GM12874 (cell line): ENCODE measurements around the gene LTO1.

ENCODE experiments used
- TF ChIP-seq, protein P1 (sequence below): IDR thresholded peaks from 2 replicates; pipeline ENCODE4 v1.5.1; 2011; ENCODE audit warnings: low read depth, mild to moderate bottlenecking, control low read depth, low read length, moderate library complexity; ENCODE audit not compliant: insufficient read depth

The LTO1 gene

DNA sequence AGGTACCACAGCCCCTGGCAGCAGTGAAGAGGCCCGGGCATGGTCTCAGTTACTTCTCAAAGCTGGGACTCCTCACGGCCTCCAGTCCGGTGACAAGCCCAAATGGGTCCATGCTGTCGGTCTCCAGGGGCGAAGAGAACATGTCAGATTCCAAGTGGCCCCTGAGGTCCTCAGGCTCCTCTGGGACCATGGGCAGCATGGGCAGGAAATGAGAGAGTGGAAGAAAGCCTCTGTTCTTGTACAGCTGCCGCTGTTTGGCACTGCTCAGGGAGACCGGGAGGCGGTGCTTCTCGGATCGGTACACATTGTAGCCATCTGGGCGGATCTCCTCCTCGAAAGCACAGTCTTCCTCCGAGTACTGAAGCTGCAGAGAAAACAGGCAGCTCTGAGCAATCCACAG is 24.1 kb upstream of the LTO1 start:
- TF ChIP-seq, protein P1, sequence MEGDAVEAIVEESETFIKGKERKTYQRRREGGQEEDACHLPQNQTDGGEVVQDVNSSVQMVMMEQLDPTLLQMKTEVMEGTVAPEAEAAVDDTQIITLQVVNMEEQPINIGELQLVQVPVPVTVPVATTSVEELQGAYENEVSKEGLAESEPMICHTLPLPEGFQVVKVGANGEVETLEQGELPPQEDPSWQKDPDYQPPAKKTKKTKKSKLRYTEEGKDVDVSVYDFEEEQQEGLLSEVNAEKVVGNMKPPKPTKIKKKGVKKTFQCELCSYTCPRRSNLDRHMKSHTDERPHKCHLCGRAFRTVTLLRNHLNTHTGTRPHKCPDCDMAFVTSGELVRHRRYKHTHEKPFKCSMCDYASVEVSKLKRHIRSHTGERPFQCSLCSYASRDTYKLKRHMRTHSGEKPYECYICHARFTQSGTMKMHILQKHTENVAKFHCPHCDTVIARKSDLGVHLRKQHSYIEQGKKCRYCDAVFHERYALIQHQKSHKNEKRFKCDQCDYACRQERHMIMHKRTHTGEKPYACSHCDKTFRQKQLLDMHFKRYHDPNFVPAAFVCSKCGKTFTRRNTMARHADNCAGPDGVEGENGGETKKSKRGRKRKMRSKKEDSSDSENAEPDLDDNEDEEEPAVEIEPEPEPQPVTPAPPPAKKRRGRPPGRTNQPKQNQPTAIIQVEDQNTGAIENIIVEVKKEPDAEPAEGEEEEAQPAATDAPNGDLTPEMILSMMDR: no peak

DNA sequence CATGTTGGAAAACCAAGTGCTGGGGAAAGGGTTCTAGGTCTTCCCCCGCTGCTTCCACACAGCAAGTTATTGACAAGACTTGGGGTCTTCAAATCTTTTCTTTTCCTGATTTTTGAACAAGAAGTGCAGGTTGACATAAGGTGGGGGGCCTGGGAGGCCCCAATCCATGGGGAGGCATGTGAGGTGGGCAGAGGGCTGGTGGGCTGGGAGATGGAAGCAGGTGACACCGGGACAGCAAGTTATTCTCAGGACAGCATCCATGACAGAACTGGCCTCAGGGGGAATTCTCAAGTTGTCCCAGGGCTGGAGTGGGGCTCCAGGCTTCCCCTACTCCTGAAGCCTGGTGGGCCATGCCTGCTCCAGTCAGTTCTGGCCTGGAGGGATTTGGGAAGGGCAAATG is 23.2 kb upstream of the LTO1 start:
- TF ChIP-seq, protein P1: no peak

DNA sequence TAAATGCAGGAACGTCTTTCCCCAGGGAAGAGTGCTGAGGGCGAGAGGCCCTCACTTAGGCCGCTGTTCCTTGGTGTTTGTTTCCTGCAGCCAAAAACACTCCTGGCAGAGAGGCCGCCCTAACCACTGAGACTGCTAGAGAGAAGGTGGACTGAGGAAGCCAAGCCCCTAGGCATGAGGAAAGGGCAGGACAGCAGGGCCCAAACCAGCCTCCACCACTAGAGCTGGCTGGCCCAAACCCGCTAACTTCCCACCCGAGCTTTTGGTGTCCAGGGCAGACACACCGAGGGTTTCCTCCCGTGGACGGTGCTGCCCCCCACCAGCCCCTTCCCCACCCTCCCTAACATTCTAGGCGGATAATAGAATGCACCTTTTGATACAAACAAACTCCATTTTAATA is 22.7 kb upstream of the LTO1 start:
- TF ChIP-seq, protein P1: no peak

DNA sequence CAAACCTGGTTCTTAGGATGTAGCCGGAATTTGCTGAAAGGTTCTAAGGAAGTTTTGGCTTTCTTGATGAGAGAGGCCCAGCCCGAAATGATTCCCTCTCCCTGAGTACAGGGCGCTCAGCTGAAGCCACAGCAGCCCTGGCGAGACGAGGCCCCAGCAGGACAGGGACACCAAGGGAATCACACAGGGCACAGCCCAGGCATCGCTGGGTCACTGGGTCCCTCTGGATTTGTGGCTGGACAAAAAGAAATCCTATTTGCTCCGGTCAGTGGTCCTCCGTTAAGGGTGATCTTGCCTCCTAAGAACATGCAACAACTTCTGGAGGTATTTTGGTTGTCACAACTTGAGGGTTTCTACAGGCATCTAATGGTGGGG is 22.3 kb upstream of the LTO1 start:
- TF ChIP-seq, protein P1: no peak

DNA sequence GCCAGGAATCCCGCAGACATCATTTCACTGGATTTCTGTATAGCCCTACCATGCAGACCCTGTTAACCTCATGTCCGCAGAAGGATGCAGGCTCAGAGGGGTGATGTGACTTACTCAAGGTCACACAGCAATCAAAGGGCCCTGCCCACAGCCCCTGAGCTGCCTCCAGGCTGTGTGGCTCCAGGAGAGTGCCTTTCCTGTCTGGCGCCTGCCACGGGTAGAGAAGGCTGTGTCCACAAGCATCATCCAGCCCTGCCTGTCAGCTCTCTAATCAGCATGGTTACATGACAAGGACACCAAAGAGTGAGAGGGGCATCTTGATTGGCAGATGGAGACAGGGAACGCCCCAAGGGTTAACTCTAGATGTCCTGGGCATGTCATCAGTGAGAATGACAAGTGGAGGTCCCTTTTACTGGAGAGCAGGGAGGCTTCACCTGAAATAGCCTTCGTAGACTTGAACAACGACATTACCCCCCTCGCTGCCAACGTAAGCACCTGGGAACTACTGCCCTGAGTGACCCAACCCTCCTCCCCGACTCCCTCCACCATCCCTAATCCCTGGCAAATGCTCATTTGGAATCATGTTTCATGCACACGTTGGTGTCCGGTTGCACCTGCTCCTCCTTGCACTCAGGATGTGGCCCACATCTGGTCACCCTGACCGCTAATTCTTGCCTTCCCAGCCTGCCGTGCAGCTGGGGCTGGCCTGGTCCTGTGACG is 21.8 kb upstream of the LTO1 start:
- TF ChIP-seq, protein P1: no peak

DNA sequence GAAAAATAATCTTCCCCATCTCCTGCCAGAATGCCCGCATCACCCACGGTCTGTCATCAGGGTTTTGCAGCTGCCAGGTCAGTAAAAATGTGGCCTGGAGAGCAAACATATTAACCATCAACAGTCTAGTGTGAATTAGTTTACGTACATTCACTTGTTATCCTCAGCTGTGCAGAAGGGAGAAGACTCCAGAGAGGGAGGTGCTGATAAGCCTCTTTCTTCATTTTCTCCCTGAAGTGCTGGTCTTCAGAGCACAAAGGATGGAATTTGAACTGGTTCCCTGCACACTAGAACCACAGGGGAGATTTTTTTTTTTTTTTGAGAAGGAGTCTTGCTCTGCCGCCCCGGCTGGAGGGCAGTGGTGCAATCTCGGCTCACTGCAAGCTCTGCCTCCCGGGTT is 20.4 kb upstream of the LTO1 start:
- TF ChIP-seq, protein P1: no peak

DNA sequence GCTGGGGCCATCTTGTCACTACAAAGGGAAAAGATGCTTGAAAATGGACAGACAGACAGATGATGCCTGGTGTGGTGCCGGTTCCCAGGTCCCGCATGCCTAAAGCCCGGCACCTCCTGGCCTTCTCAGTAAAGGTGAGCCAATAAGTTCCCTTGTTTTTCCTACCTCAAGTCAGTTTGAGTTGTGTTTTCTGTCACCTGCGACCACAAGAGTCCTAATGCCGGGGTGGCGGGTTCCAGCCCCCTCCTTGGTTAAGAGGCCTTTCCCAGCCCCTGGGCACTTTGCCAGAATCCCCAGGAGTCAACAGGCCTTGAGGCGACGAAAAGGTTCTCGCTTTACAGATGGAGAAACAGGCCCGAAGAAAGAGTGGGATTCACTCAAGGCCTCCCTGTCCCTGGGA is 19.6 kb upstream of the LTO1 start:
- TF ChIP-seq, protein P1: no peak
